Activated CD4-positive, alpha-beta T cell treated with anti-CD3 and anti-CD28 coated beads, Interleukin-2, amount 10 ng/mL, durations not matched to agents 24 days and 14 days (primary cell): ENCODE data around the gene WDR83. TPM values are rescaled to one million over a fixed set of nuclear protein-coding genes. Genes with fewer than 3 reads are reported as not detected.
A peak's percentile ranks its signal among the peaks of the same experiment; 100 is the strongest.
"Not testable (repeated sequence)": the region's sequence is repeated elsewhere in the genome, so short reads cannot be mapped to it uniquely, and the experiment has no call there.

Source experiments
- DNase-seq: peaks from one replicate; pipeline ENCODE4 v3.0.0; 2022
- H3K27ac Mint-ChIP-seq: one replicate; pipeline ENCODE4 v1.8.0; 2022; ENCODE audit warnings: mild to moderate bottlenecking, mixed read lengths
- H3K27me3 Mint-ChIP-seq: one replicate; pipeline ENCODE4 v1.8.0; 2022; ENCODE audit warnings: mixed read lengths
- H3K36me3 Mint-ChIP-seq: one replicate; pipeline ENCODE4 v1.8.0; 2022; ENCODE audit warnings: low read depth, mild to moderate bottlenecking, mixed read lengths
- H3K4me1 Mint-ChIP-seq: one replicate; pipeline ENCODE4 v1.8.0; 2021; ENCODE audit warnings: mixed read lengths
- H3K4me3 Mint-ChIP-seq: one replicate; pipeline ENCODE4 v1.8.0; 2022; ENCODE audit warnings: mild to moderate bottlenecking, moderate library complexity, mixed read lengths
- H3K9me3 Mint-ChIP-seq: one replicate; pipeline ENCODE4 v1.8.0; 2021; ENCODE audit warnings: mixed read lengths
- intact Hi-C: fragments of 100-400 bp; cut with micrococcal nuclease; formaldehyde crosslinking; loops from one replicate; pipeline ENCODE4 v1.15.1; 2023
- total RNA-seq: library from RNA; stranded (reverse); gene quantifications from 2 replicates; pipeline ENCODE4 v1.2.3, GENCODE V29; 2022

Gene WDR83
- total RNA-seq, 1 donor from 2014 or later, result 21.7 TPM

DNA sequence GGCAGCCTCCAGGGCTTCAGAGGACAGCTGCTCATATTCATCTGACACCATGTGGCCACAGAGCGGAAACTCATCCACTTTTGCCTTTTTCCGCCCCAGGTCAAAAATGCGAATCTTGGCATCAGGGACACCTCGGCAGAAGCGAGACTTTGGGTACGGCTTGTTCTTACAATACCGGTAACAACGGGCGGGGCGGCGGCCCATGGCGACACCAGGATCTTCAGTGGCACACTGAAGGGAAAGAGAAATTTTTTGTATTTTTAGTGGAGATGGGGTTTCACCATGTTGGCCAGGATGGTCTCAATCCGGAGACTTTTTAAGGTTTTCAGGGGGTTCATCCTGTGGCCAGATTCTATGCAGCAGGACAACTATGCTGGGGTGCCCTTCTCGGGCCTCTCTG, 22.9 kb upstream of the WDR83 start:
- intact Hi-C loops, DNase-seq, H3K9me3 Mint-ChIP-seq, H3K27me3 Mint-ChIP-seq, H3K27ac Mint-ChIP-seq, H3K4me3 Mint-ChIP-seq: not testable (repeated sequence)
- Mint-ChIP-seq H3K36me3 (peaks cover 32% of the 10 kb centered on the region), H3K4me1 (peaks cover 10% of the 10 kb centered on the region)

GRCh38 chr19:12646551-12646950, 20.1 kb upstream of the WDR83 start:
- H3K27ac Mint-ChIP-seq, result no peak overlapping the region

DNA sequence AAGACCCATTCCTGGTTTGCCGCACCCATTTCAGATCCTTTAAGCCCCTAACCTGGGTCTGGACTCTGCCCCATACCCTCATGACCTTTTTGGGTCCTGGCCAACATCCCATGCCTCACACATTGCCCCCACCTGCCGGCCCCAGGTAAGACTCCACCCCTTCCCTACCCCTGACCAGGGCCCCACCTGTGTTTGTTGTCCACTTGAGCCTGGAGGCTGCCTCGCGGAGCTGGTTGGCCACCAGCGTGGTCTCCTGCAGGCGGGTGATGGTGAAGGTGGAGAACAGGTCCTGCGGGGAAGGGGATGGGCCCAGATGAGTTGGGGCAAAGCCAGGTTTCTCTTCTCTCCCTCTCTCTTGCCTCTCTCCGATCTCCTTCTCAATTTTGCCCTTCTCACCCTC, 19.6 kb upstream of the WDR83 start:
- Mint-ChIP-seq H3K27ac (no peak overlapping the region), H3K4me1 (peaks cover 1% of the 10 kb centered on the region), H3K27me3 (no peaks in the 10 kb centered on the region), H3K9me3 (no peaks in the 10 kb centered on the region), H3K4me3 (no peak overlapping the region), H3K36me3 (peaks cover 44% of the 10 kb centered on the region)
- DNase-seq, result no peak
- intact Hi-C loops, result no loop called here

More at GRCh38 chr19:12646551-12646950, 20.1 kb upstream of the WDR83 start:
- intact Hi-C loops, result no loop called here
- Mint-ChIP-seq H3K9me3 (no peaks in the 10 kb centered on the region), H3K4me1 (peaks cover 1% of the 10 kb centered on the region), H3K4me3 (no peak overlapping the region), H3K36me3 (peaks cover 40% of the 10 kb centered on the region), H3K27me3 (no peaks in the 10 kb centered on the region)
- no peak for DNase-seq

DNA sequence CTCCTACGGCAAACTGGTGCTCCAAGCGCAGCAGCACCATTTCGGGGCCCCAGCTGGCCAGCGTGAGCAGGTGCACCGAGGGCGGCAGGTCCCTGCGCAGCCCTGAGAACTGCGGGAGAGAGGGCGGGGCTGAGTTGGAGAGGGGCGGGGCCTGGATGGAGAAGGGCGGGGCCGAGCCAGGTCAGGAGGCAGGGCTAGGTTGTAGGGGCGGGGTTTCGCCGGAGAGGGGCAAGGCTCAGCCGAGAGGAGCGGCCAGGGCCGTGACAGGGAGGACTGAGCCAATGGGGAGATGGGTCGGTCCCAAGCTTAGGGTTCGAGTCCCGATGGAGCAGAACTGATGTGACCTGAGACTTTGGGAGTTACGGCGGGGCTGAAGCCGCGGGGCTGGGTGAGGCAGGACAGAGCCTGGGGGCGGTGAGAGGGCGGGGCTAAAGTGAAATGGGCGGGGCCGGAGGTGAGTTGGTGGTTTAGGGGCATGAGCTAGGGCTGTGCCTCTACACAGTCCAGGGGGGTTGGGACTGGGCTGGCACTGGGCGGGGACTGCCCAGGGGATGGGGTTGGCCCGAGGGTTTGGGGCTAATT, 19.0 kb upstream of the WDR83 start:
- Mint-ChIP-seq H3K36me3 (peaks cover 44% of the 10 kb centered on the region), H3K27ac (no peak overlapping the region), H3K9me3 (no peaks in the 10 kb centered on the region), H3K4me3 (no peak overlapping the region), H3K27me3 (no peaks in the 10 kb centered on the region), H3K4me1 (peaks cover 1% of the 10 kb centered on the region)
- intact Hi-C loops, result no loop called here
- DNase-seq, result peak; percentile 75

GRCh38 chr19:12648088-12648487, 18.5 kb upstream of the WDR83 start:
- Mint-ChIP-seq H3K9me3 (no peaks in the 10 kb centered on the region), H3K4me1 (peaks cover 1% of the 10 kb centered on the region), H3K27ac (no peak overlapping the region), H3K4me3 (no peak overlapping the region), H3K36me3 (peaks cover 44% of the 10 kb centered on the region), H3K27me3 (no peaks in the 10 kb centered on the region)
- DNase-seq, result no peak
- intact Hi-C loops, result no loop called here

DNA sequence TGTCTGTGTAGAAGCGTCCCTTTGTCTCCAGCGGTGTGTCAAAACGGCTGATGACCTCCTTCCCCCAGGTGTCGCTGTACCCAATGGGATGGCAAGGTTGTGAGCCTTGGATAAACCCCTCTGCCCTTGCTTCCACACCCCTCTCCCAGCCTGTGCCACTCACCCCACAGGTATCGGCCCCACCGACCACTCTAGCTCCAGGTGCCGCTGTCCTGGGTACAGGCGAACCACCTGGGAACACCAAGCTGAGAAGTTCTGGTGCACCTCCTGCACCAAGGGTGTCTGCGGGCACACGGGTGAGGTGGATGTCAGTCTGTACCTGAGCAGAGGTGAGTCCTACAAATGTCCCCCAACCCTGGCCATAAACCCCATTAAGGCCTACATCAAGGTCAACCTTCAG, 16.7 kb upstream of the WDR83 start:
- Mint-ChIP-seq H3K4me3 (no peak overlapping the region), H3K27ac (no peak overlapping the region), H3K4me1 (peaks cover 1% of the 10 kb centered on the region), H3K27me3 (no peaks in the 10 kb centered on the region), H3K9me3 (no peaks in the 10 kb centered on the region), H3K36me3 (peaks cover 44% of the 10 kb centered on the region)
- DNase-seq, result no peak
- intact Hi-C loops, result no loop called here

DNA sequence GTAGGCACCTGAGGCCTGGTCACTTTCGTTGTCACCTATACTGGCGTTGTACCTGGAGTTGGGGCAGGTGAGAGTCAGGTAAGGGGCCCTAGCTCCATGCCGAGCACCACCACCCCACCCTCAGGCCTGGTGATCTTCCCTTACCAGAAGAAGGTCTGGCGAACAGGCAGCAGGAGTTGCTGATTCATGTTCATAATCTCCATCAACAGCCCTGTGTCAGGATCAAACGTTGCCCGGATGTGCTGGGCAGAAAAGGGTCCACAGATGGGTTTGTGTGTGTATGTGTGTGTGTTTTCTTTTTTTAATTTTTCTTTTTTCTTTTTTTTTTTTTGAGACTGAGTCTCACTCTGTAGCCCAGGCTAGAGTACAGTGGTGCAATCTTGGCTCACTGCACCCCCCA, 14.4 kb upstream of the WDR83 start:
- no peak overlapping the region for H3K4me3 Mint-ChIP-seq
- H3K36me3 Mint-ChIP-seq, result peaks cover 56% of the 10 kb centered on the region
- DNase-seq, result no peak
- no peaks in the 10 kb centered on the region for H3K9me3 Mint-ChIP-seq
- H3K27ac Mint-ChIP-seq, result no peak overlapping the region
- intact Hi-C loops, result no loop called here
- no peaks in the 10 kb centered on the region for H3K4me1 Mint-ChIP-seq
- no peaks in the 10 kb centered on the region for H3K27me3 Mint-ChIP-seq

DNA sequence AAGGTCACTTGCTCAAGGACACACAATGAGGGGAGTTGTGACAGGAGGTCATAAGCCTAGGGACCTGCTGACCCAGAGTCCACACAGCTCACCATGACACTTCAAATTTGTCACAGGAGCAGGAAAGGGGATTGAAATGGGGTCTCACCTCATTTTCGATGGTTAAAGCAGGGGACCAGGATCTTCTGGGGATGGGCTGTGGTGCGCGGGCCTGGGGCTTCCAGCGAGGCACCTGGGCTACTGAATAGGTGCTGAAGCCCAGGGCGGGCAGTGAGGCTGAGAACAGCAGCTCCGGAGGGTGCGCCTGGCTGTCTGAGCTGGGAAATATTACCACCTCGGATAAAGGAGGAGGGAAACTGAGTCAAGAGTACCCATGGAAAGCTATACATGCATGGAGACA, 11.1 kb upstream of the WDR83 start:
- Mint-ChIP-seq H3K36me3 (peaks cover 53% of the 10 kb centered on the region), H3K27ac (no peak overlapping the region), H3K27me3 (no peaks in the 10 kb centered on the region), H3K9me3 (no peaks in the 10 kb centered on the region), H3K4me3 (no peak overlapping the region), H3K4me1 (peaks cover 2% of the 10 kb centered on the region)
- intact Hi-C loops, result no loop called here
- no peak for DNase-seq

GRCh38 chr19:12656899-12657571, 9.6 kb upstream of the WDR83 start:
- Mint-ChIP-seq H3K36me3 (peaks cover 51% of the 10 kb centered on the region), H3K27ac (no peak overlapping the region), H3K27me3 (no peaks in the 10 kb centered on the region), H3K4me1 (peaks cover 2% of the 10 kb centered on the region), H3K4me3 (no peak overlapping the region), H3K9me3 (no peaks in the 10 kb centered on the region)
- DNase-seq, result no peak
- intact Hi-C loops, result no loop called here

DNA sequence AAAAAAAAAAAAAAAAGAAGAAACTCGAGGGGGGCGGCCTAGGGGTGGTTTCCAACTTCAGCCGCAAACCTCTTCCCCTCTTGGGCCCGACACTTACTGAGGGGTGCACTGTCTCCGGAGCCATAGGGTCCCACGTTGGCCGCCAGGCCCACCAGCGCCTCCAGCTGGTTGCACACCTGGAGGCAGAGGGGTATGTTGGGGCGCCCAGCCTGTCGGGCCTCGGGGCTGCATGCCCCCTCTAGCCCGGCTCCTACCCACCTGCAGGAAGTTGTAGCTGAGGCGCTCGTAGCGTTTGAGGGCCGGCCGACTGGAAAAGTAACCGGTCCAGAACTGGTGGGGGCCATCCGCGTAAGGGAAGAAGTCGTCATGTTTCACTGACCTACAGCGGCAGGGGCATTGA, 8.6 kb upstream of the WDR83 start:
- intact Hi-C loops, result no loop called here
- DNase-seq, result no peak
- no peak overlapping the region for H3K4me3 Mint-ChIP-seq
- H3K9me3 Mint-ChIP-seq, result no peaks in the 10 kb centered on the region
- H3K27me3 Mint-ChIP-seq, result no peaks in the 10 kb centered on the region
- H3K4me1 Mint-ChIP-seq, result peaks cover 2% of the 10 kb centered on the region
- peaks cover 52% of the 10 kb centered on the region for H3K36me3 Mint-ChIP-seq
- H3K27ac Mint-ChIP-seq, result no peak overlapping the region

DNA sequence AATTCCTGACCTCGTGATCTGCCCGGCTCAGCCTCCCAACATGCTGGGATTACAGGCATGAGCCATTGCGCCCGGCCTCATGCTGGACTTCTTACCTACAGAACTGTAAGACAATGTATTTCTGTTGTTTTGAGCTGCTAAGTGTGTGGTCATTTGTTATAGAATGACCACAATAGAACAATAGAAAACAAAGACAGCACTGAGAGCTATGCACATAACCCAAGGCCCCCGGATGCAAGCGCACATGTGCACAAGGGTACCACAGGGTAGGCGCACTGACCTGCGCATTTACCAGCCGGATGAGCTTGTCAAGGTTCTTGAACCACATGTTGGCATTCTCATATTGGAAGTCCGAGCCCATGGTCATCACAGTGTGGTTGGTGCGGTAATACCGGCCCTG, 5.6 kb upstream of the WDR83 start:
- no peak overlapping the region for H3K4me3 Mint-ChIP-seq
- no peaks in the 10 kb centered on the region for H3K9me3 Mint-ChIP-seq
- DNase-seq, result no peak
- H3K4me1 Mint-ChIP-seq, result peaks cover 16% of the 10 kb centered on the region
- intact Hi-C loops, result no loop called here
- peaks cover 57% of the 10 kb centered on the region for H3K36me3 Mint-ChIP-seq
- no peak overlapping the region for H3K27ac Mint-ChIP-seq
- H3K27me3 Mint-ChIP-seq, result no peaks in the 10 kb centered on the region

- peaks cover 40% of the 10 kb centered on the region for H3K4me1 Mint-ChIP-seq
- intact Hi-C loops, result no loop called here
- no peaks in the 10 kb centered on the region for H3K27me3 Mint-ChIP-seq
- peak overlapping the region; percentile 98 for H3K27ac Mint-ChIP-seq
- H3K9me3 Mint-ChIP-seq, result no peaks in the 10 kb centered on the region
- peaks cover 47% of the 10 kb centered on the region for H3K36me3 Mint-ChIP-seq
- DNase-seq, result no peak
- H3K4me3 Mint-ChIP-seq, result peak overlapping the region; percentile 92
These were observed 2.0 kb upstream of the WDR83 start for GRCh38 chr19:12664406-12665280.

DNA sequence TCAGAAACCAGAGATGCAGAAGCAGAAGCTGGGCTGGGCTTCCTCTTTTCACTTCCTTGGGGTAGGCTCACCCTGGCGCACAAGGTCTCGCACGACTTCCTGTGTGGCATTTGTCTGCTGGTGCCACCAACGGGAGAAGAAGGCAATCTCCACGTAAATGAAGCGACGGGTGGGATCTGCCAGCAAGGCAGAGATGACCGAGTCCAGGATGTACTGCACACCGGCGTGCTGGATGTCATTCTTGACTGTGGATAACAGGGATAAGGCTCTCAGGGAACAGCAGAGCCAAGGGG, 1.4 kb upstream of the WDR83 start:
- intact Hi-C loops, result no loop called here
- peak overlapping the region; percentile 92 for H3K4me3 Mint-ChIP-seq

GRCh38 chr19:12665671-12666264, 839 bp upstream of the WDR83 start:
- Mint-ChIP-seq H3K9me3 (no peaks in the 10 kb centered on the region), H3K27me3 (no peaks in the 10 kb centered on the region), H3K4me3 (peak overlapping the region; percentile 92), H3K36me3 (peaks cover 42% of the 10 kb centered on the region), H3K4me1 (peaks cover 41% of the 10 kb centered on the region), H3K27ac (peak overlapping the region; percentile 98)
- intact Hi-C loops, result loop anchor here (1.0 to 2.0 kb wide), 2 partner anchors 25 to 55 kb away; partner anchors contain the start of genes ZNF490 and ZNF791
- peak; percentile 72 for DNase-seq

More for the DNA sequence above, 1.4 kb upstream of the WDR83 start:
- Mint-ChIP-seq H3K36me3 (peaks cover 44% of the 10 kb centered on the region), H3K4me1 (peaks cover 38% of the 10 kb centered on the region), H3K9me3 (no peaks in the 10 kb centered on the region), H3K27ac (peak overlapping the region; percentile 98), H3K27me3 (no peaks in the 10 kb centered on the region)
- peak; percentile 85 for DNase-seq
